M059J (cell line): ENCODE results near the gene FANCF. TPM values are rescaled to one million over a fixed set of nuclear protein-coding genes. Genes with fewer than 3 reads are reported as not detected.

ENCODE experiments used
- DNase-seq: peaks from one replicate; pipeline ENCODE4 v3.0.0-alpha.2; 2012; ENCODE audit warnings: low read depth
- total RNA-seq: library from RNA; depleted of rRNA; stranded (reverse); fragments of >200 nt; shearing (Covaris generic); gene quantifications from 2 replicates; pipeline ENCODE4 v1.2.3, GENCODE V29; 2014; rRNA removed

The FANCF gene
- total RNA-seq, 1 experiment from 2014 or later: 15.5 TPM

- no peak for DNase-seq
These were observed 1.1 kb upstream of the FANCF start for GRCh38 chr11:22626573-22627239.

DNA sequence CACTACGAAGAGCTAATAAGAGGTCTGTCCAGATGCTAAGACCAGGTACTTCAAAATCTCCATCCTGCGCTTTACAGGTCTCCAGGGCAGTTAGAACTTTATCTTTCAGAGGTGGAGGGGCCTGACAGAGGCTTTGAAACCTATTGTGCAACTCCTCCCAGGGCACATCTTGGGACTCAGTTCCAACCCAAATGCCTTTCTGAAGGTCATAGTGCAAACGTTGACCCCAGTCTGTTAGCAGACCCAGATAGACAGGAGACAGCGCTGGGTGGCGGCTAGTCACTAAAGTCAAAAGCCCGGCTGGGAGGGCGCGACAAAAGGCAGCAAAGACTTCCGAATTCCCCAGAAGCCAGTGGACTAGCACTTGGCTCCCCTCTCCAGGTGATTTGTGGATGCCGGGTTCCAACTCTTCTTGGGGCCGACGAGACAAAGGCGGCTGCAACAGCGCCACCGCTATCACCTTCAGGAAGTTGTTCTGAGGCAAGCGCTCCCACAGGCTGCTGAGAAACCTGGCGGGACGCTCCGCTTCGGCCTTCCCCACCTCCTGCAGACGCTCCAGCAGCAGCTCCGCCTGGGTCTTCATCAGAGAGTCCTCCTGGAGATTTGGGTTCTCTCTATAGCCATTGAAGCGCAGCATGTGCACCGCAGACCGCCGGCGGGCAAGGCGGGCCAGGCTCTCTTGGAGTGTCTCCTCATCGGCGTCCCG, 728 bp downstream of the FANCF start:
- DNase-seq: peak; percentile 77

DNA sequence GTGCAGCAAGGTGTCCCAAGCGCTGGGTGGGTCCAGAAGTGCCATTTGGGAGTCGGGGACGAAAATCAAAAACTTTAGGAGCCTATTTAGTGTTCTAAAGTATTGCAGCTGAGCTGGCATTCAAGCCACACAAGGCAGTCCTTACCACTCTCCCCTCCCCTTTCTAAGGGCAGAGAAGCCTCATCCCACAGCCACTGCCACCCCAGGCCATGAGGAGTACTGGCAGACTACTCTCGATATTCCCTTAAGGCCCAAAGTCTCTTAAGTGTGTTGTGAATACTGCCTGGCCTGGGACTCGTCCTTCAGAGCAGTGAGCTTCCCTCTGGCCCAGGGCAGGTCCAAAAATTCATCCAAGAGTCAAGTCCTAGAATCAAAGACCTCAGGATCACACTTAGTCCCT, 7.8 kb downstream of the FANCF start:
- no peak for DNase-seq

DNA sequence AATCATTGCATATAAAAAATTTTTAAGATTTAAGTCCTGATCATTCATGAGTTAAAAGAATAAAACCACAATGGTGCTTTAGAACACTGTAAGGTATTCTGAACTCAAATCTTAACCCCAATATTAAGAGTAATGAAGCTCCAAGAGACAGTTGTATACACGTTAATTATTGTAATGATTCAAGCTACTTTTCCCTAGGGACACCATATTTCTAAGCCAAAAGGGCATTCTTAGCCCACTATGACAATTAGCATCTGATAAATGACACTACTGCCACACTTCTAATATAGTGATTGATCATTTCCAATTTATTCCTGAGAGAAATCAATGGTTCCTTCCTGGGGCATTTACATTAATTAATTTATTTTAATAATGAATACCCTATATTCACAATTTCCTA, 21.7 kb downstream of the FANCF start:
- no peak for DNase-seq

DNA sequence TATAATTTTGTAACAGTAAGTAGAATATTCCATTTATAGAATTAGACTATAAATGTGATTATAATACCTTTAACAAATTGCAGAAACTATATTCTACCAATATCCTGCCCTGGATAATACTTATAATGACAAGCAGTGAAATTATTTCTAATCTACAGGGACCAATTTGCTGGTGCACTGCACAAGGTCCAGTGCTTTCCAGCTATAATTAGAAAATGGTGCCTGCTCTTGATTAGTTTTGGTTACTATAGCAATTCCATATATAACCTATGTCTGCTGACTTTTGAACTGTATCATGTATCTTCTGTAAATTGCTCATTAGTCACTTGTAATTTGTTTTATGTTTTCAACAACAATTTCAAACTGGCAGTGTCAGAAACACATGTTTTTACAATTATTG, 23.1 kb downstream of the FANCF start:
- no peak for DNase-seq

DNA sequence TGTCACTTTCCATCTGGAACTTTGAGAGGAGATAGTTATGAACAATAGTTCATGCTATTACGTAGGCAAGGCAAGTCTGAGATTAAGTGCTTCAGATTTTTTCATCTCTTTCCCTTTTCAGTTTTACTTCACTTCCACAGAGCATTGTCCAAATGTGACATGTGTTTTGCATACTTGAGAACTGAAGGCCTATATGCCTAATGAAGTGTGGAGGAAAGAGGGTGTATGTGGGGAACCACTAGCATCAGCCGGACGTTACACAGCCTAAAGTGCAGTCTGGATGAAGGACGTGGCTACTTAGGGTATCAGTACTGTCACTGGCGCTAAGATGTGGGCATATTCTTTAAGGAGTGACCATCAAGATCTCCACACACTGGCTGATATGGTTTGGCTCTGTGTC, 26.2 kb downstream of the FANCF start:
- no peak for DNase-seq

GRCh38 chr11:22597062-22597461, 28.6 kb downstream of the FANCF start:
- DNase-seq: no peak

- no peak for DNase-seq
These were observed 40.6 kb downstream of the FANCF start for GRCh38 chr11:22584976-22585375.

GRCh38 chr11:22583963-22584492, 41.6 kb downstream of the FANCF start:
- peak; percentile 2 for DNase-seq

GRCh38 chr11:22582151-22582410, 43.5 kb downstream of the FANCF start:
- no peak for DNase-seq

DNA sequence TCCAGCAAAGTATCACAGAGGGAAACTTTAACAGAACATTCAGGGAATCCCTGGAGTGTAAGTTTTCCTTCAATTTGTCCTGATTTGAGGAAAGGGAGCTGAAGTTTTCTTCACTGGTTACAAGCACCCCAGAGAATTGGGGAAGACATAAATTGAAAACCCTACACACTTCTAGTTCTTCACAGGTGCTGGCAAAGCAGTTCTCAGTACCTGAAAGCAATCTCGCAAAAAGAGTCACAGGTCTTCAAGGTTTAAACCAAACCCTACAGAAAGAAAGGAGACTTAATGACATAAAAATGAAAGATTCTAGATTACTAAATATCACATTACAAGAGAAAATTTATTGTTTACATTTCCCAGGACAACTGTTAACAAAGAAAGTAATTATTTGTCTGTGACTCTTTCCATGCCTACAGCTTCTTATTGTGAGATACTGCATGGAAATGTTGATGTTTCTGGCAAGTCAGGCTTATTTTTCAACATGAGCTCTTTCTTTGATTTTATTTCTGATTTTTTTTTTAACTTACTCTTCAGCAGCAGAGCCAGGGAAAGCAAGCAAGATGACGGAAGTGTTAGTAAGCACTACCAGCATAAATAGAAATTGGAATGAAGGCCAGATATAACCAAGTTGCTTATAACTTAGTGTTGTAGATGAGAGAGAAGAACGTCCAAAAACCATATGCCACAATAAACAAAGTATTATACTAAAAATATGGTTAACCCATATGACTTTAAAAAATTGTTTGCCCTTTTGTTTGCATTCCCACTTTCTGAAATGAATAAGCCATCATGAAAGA, 44.1 kb downstream of the FANCF start:
- DNase-seq: no peak

DNA sequence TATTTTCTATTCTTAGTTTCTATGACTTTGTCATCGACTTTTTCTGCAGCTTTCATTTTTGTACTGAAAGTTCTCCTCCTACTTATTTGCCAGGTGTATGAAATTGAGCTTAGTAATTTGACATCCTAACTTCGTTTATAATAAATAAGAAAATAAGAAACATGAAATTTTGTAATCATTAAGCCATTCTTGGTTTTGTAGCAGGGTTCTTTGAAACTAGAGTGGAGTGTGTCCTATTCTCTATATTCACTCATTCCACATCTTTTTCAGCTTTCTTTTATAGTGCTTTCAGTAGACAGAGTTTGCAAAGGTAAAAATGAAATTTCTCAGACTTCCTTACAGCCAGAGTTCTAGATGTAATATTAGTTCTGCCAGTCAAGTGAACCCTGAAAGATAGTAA, 47.8 kb downstream of the FANCF start:
- DNase-seq: no peak

Other genes starting within 250 kb of the FANCF start
- 0.62 and 2.5 TPM in 2 replicates for gene GAS2, start 40.8 kb upstream of the FANCF start, total RNA-seq
- 3.9 and 4.9 TPM in 2 replicates for gene SVIP, start 204.0 kb upstream of the FANCF start, total RNA-seq
- gene CCDC179, start 234.7 kb upstream of the FANCF start, total RNA-seq: not detected in 2 replicates